AG09309 (cell line): ENCODE measurements around the gene MAMDC4.

ENCODE experiments used
- DNase-seq: peaks from one replicate; pipeline ENCODE4 v3.0.0-alpha.2; 2010; ENCODE audit warnings: low read depth
- H3K4me3 ChIP-seq: 2 replicates; pipeline ENCODE4 v1.5.1; 2011; ENCODE audit warnings: mild to moderate bottlenecking, low read depth, low read length, moderate library complexity; ENCODE audit not compliant: control insufficient read depth
- CTCF ChIP-seq: IDR thresholded peaks from 2 replicates; pipeline ENCODE4 v1.5.1; 2011; ENCODE audit warnings: mild to moderate bottlenecking, low read depth, low read length, inconsistent platforms; ENCODE audit not compliant: insufficient read depth, control insufficient read depth; ENCODE audit errors: missing control alignments

Gene MAMDC4

GRCh38 chr9:136820971-136821825, 30.9 kb upstream of the MAMDC4 start:
- DNase-seq, result no peak
- H3K4me3 ChIP-seq, result no peak overlapping the region
- TF ChIP-seq CTCF, result no peak

GRCh38 chr9:136821826-136822544, 30.2 kb upstream of the MAMDC4 start:
- no peak overlapping the region for H3K4me3 ChIP-seq
- no peak for DNase-seq

GRCh38 chr9:136823136-136824046, 28.8 kb upstream of the MAMDC4 start:
- no peak for TF ChIP-seq CTCF
- no peak overlapping the region for H3K4me3 ChIP-seq
- DNase-seq, result no peak

More at GRCh38 chr9:136821826-136822544, 30.2 kb upstream of the MAMDC4 start:
- no peak for TF ChIP-seq CTCF

- no peak for TF ChIP-seq CTCF
- H3K4me3 ChIP-seq, result no peak overlapping the region
- no peak for DNase-seq
Measured at GRCh38 chr9:136824496-136825225, 27.5 kb upstream of the MAMDC4 start.

DNA sequence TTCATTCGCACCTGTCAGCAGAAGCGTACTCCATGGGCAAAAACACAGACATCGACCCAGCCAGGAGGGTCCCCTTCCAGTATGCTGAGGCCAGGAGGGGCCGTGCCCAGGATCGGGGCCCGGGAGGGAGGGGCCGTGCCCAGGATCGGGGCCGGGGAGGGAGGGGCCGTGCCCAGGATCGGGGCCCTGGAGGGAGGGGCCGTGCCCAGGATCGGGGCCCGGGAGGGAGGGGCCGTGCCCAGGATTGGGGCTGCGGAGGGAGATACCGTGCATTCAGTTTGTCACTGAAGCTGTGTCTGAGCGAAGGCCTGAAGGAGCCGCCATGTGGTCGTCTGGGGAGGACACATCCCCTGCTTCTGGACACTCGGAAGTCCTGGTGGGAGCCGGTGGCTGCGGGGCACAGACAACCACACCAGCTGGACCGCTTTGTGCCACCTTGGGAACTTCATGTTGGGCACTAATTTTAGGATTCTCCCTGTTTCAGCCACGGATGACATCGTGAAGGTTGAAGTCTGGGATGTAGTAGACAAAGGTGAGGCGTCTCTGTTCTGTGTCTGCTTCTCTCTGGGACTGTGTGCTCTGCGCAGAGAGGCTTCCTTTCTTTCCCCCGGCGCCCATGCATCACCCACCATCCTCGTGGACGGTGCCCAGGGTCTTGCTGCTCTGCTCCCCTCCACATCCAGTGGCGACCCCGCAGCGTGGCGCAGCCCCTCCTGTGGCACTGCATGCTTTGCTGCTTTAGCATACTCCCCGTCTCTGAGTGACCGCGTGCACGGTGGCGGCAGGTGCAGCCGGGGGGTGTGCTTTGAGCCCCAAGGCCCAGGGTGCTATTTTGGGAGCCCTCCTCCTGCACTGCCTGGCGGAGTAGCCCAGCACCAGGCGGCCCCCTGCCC, 26.6 kb upstream of the MAMDC4 start:
- no peak for DNase-seq
- H3K4me3 ChIP-seq, result no peak overlapping the region
- TF ChIP-seq CTCF, result no peak
